Body of pancreas (tissue), 4 donors: ENCODE measurements around the gene HSF2BP.

Experiments used
- POLR2A ChIP-seq, 3 donors: fragments of 450-650 bp; IDR thresholded peaks; one replicate each; pipeline ENCODE4 v1.6.1; 2016; ENCODE audit warnings: antibody characterized with exemption in 3 of 3, mild to moderate bottlenecking in 2 of 3
- TF ChIP-seq, protein P1 (sequence below), 7 experiments: fragments of 450-650 bp in 4 of 7; fragments of 200-600 bp in 3 of 7; sonication (generic) in 3 of 7; IDR thresholded peaks; one replicate each; pipeline ENCODE4 v1.5.1; 2016 to 2019; ENCODE audit warnings: antibody characterized with exemption in 7 of 7

GRCh38 chr21:43585514-43585913, 73.8 kb downstream of the HSF2BP start:
- no peak for TF ChIP-seq POLR2A (IDR thresholded peaks at IDR 0.05)
- TF ChIP-seq, protein P1, sequence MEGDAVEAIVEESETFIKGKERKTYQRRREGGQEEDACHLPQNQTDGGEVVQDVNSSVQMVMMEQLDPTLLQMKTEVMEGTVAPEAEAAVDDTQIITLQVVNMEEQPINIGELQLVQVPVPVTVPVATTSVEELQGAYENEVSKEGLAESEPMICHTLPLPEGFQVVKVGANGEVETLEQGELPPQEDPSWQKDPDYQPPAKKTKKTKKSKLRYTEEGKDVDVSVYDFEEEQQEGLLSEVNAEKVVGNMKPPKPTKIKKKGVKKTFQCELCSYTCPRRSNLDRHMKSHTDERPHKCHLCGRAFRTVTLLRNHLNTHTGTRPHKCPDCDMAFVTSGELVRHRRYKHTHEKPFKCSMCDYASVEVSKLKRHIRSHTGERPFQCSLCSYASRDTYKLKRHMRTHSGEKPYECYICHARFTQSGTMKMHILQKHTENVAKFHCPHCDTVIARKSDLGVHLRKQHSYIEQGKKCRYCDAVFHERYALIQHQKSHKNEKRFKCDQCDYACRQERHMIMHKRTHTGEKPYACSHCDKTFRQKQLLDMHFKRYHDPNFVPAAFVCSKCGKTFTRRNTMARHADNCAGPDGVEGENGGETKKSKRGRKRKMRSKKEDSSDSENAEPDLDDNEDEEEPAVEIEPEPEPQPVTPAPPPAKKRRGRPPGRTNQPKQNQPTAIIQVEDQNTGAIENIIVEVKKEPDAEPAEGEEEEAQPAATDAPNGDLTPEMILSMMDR (IDR thresholded peaks at IDR 0.05), result no peak
